GM18499 (cell line): Measurements from ENCODE around the gene SCGB1D2.
"Not testable (repeated sequence)": the region's sequence is repeated elsewhere in the genome, so short reads cannot be mapped to it uniquely, and the experiment has no call there.

Source experiments
- ATAC-seq: cut with Tn5 transposase; IDR thresholded peaks from one replicate; pipeline ENCODE4 v1.9.1; 2021; ENCODE audit warnings: moderate number of reproducible peaks; ENCODE audit not compliant: insufficient read depth, unreplicated experiment

Gene SCGB1D2, protein sequence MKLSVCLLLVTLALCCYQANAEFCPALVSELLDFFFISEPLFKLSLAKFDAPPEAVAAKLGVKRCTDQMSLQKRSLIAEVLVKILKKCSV

DNA sequence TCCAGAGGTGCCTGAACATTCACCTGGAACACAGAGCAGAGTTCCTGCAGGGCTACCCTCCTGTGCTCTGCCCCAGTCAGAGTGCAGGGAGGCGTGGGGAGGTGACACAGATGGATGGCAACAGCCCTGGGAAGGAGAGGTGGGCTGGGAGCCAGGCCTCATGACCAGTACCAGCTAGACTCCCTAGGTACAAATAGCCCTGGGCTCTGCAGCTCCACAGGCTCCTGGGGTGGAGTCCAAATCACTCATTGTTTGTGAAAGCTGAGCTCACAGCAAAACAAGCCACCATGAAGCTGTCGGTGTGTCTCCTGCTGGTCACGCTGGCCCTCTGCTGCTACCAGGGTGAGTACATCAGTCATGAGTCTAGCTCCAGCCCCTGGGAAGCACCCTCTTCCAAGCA lies at the start of gene SCGB1D2:
TSS of gene SCGB1D2 (plus strand) at position 219 of the 400 bp plus-strand sequence. CDS start at position 288, 69 bp downstream.
- no peak for ATAC-seq

DNA sequence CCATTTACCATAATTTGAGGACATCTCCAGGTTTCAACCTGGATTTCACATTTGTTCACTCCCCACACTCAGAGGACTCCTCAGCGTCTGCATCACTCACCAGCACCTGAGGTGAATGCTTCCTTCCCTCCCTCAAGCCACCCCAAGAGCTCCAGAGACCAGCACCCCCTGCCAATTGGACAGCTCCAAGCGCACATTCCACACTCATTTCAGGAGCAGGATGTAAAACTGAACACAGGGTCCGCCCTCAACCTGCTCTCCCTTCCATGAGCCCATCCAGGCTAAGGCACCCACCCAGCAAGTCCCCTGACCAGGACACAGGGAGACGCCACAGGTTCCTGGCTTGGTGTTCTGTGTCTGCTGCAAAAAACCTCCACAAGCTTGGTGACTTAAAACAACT lies 48.1 kb upstream of the SCGB1D2 start:
- no peak for ATAC-seq

DNA sequence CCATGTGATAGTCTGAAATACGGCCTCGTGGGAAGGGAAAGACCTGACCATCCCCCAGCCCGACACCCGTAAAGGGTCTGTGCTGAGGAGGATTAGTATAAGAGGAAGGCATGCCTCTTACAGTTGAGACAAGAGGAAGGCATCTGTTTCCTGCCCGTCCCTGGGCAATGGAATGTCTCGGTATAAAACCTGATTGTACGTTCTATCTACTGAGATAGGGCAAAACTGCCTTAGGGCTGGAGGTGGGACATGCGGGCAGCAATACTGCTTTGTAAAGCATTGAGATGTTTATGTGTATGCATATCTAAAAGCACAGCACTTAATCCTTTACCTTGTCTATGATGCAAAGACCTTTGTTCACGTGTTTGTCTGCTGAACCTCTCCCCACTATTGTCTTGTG lies 47.0 kb upstream of the SCGB1D2 start:
- not testable (repeated sequence) for ATAC-seq

DNA sequence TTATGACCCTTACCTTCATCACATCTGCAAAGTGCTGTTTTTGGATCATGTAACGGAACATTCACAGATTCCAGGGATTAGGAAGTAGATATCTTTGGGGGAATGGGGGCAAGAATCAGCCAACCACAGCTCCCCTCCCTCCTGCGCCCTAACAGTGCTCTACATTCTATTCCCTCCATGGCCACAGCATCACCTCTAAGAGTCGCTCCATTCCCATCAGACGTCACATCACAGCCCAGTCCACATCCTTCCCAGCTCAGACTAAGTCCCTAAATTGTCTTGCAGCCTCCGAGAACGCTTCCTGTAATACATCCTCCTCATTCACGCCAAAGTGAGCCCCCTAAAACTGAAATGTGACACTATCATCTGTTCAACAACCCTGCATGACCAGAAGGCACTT lies 46.1 kb upstream of the SCGB1D2 start:
- no peak for ATAC-seq

DNA sequence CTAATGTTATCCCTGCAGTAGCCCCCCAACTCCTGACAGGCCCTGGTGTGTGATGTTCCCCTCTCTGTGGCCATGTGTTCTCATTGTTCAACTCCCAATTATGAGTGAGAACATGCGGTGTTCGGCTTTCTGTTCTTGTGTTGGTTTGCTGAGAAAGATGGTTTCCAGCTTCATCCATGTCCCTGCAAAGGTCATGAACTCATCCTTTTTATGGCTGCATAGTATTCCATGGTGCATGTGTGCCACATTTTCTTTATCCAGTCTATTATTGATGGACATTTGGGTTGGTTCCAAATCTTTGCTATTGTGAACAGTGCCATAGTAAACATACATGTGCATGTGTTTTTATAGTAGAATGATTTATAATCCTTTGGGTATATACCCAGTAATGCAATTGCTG lies 44.6 kb upstream of the SCGB1D2 start:
- ATAC-seq, result not testable (repeated sequence)

DNA sequence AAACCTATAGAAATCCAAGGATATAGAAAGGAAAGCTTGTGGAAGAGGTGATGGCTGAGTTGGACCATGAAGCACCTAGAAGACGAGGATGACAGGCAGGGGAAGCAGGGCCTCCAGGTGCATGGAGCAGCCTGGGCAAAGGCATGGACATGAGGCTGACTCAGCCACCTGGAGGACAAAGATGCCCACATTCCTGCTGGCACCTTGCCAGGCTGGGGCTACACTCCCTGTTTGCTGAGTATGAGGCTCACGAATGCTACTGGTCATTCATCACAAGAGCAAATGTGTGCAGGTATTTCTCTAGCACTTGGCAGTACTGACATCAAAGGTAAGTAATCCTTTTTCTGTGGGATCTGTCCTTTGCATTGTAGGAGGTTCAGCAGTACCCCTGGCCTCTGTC lies 40.7 kb upstream of the SCGB1D2 start:
- ATAC-seq, result no peak

DNA sequence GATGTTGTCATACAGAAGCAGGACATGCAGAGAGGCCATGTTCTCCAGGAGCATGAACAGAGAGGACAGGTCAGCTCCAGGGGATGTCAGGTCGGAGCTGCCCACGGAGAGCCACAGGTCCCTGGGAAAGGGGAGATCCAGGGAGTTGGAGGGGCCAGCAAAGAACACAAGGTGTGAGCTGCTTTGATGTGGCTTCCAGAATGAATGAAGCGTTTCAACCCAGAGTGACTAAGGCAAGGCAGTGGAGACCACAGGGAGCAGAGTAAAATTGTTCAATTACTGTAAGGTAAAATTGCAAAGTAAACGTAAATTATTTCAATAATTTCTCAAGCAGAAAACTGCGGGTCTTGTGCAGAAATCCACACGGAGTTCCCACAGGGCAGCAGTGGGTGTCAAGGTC lies 39.1 kb upstream of the SCGB1D2 start:
- no peak for ATAC-seq

DNA sequence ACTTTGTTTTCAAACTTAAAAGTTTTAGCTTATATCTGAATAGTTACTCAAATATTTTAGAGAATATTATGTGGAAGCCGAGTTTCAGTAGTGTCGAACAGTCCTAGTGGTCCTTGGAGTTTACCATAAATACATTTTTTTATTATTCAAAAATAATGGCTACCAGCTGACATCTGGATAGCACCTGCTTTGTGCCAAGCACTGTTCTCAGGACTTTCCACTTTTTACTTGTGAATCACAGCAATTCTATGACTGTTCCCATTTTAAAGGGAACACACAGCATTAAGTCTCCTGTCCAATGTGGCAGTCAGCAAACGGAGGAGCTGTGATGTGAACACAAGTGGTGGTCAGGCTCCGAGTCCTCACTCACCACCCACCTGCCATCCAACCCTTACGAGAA lies 37.6 kb upstream of the SCGB1D2 start:
- ATAC-seq, result no peak

DNA sequence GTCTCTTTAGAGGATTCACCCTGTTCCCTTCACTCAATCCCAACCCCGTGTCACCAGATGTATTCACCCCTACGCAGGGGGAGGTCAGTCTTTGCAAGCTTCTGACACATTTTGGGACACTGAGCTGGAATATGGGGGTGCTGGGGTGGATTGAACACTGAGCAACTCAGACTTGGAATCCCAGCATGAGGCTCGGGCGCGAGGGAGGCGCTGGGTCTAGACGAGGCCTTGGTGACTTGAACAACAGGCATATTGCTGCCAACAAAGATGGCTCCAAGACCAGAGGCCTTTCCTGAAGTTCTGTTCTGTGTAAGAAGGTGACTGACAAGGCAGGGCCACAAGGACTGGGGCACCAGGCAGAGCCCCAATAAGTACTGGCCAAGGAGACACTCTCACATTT lies 36.6 kb upstream of the SCGB1D2 start:
- no peak for ATAC-seq

DNA sequence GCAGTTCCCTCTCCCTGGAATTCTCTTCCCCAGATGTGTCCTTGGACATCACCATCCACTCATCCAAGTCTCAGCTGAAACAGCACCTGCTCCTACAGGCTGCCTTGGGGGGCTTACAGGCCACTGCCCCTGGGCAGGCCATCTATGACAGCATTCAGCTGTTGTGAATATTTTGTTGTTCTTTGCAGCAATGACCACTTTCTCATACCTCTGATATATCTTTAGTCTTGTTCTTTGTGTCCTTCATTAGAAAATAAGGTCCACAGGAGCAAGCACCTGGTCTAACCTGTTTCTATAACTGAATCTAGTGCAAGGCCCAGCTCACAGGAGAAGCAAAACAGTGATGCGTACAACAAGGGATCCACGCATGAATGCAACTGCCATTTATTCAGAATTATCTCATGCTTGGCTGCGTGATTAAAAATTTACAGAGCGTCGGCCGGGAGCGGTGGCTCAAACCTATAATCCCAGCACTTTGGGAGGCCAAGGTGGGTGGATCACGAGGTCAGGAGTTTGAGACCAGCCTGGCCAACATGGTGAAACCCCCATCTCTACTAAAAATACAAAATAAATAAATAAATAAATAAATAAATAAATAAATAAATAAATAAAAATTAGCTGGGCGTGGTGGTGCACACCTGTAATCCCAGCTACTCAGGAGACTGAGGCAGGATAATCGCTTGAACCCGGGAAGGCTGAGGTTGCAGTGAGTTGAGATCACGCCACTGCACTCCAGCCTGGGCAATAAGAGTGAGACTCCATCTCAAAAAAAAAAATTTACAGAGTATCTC lies 35.6 kb upstream of the SCGB1D2 start:
- not testable (repeated sequence) for ATAC-seq

DNA sequence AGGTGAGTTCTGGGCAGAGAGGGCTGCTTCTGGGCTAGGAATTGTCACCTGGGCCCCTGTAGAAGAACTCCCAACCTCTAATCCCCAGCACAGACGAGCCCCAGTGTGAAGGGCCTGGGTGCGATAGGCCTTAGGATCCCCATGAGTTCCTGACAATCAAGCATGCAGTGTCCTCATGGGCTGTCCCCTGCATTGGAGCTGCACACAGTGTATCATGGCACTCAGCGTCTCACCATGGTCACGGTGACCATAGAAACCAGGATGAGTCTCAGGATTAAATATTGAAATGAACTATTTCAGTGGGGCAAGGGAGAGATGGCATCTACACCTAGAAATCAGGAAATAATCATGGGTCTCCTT lies 33.3 kb upstream of the SCGB1D2 start:
- no peak for ATAC-seq

DNA sequence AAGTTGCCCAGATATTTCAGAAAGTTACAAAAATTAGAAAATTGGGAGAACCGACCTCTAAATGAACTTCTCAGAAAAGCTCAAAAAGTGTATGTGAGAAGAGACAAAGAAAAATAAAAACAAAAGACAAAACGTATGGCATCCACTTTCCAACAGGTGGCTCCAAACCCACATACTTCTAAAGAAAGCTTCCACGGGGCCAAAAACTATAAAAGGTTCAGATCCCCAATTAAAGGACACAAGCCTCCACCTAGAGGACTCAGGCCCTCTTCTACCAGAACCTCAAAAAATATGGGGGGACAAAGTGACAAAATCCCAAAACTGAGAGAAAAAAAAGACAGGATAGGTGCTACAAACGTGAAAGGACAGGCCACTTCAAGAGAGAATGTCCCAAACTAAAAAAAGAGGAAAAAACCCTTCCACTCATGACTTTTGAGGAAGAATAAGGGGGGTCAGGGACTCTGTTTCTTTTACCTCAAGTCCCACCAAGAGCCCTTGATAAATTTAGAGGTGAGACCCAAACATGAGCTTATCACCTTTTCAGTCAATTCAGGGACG lies 24.8 kb upstream of the SCGB1D2 start:
- ATAC-seq, result no peak

DNA sequence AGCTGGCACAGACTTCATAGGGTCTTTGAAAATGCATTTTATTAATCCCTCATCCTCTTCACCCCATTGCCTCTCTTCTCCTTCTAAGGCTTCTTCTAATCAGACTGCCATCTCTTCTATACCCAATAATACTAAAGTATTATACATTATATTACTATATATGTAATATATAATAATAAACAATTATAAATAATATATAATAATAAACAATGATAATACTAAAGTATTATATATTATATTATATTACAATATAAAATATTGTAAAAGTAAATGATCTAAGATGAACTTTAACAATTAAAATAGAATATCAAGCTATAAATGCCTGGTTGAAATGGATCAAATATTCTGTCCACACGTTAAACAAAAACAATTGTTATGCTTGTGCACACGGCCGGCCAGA lies 20.5 kb upstream of the SCGB1D2 start:
- no peak for ATAC-seq

DNA sequence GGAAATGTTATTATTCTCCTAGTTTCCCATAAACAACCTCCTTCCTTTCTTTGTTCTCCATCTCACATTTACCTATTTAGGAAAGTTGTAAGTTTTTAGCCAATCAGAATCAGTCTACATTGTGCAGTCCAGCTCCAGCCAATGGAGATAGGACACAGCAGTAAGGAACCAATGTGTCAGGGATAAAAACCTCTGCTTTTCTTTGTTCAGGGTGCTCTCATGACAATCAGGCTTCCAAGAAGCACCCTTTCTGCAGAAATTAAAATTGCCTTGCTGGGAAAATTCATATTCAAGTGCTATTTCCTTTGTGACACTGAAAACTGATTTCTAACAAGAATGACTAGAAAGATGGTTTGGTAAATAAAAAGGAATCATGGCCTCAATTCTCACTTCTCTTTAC lies 18.9 kb upstream of the SCGB1D2 start:
- no peak for ATAC-seq

DNA sequence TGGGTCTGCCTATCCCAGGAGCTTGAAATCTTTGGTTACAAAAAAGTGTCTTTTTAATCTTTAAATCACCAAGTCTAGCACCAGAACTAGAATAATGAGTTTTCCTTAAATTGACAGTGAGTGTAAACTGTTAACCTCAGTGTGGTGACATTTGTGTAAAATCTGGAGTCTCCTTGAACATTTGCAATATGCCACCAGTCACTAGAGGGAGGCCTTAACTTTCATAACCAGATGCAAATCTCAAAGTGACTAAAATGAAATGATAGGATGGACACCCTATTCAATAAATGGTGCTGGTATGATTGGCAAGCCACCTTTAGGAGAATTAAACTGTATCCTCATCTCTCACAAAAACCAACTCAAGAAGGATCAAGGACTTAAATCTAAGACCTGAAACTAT lies 8.3 kb upstream of the SCGB1D2 start:
- no peak for ATAC-seq

DNA sequence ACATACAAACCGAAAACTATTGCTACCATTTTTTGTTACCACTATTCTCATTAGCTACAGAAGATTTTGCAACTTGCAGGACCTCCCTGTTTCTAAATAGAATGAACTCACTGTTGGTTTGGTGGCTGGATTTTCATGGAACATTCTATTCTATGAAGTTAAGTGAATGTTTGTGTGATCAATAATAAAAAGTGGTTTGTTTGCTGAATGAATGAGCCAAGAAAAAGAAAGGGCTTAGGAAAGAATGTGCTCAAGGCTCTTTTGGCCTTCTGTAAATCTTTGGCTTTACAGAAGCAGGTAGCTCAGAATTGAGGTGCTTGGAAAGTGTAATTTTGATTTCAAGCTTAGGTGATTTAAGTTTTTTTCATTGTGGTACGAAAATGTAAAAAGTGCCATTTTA lies 5.9 kb upstream of the SCGB1D2 start:
- no peak for ATAC-seq

DNA sequence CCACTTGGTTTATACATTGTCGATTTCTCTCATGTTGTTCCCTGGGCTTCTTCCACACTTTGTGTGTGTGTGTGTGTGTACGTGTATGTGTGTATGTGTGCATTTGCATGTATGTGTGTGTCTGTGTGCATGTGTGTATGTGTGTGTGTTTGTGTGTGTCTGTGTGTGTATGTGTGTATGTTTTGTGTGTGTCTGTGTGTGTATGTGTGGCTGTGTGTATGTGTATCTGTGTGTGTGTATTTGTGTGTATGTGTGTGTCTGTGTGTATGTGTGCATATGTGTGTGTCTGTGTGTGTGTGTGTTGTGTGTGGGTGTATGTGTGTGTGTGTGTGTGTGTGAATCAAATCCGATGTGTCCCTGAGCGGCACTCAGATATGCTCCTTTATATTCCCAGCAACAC lies 4.5 kb upstream of the SCGB1D2 start:
- no peak for ATAC-seq

DNA sequence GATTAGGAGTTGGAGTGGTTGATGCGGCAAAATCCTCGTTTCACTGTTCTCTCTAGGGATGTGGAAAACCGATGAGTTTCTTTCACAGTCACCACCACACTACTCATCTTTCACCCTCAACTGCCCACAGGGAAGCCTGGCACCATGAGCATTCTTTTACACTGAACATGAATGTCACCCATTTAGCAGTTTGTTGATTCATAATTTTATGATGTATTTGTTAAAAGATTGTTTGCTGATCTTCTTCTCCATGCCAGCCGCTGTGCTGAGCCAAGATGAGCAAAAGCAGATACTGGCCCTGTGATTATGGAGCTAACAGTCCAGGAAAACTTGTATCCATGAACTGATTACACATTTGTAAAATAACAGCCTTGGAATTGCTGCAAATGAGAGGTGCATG lies 3.9 kb upstream of the SCGB1D2 start:
- ATAC-seq, result no peak

DNA sequence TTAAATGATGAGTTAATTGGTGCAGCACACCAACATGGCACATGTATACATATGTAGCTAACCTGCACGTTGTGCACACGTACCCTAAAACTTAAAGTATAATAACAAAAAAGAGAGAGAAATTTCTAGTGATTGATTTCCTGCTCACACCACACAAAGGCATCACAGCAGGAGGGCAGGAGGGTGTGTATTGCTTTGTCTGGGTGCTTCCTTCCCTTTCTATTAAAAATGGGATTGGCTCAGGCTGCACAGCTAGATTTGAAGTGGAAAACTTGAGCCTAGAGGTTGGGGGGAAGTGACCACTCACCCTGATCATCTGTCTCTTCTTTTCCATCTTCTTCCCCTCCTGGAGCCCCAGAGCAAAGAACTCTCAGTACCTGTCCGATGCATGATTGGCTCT lies 944 bp upstream of the SCGB1D2 start:
- ATAC-seq, result no peak

DNA sequence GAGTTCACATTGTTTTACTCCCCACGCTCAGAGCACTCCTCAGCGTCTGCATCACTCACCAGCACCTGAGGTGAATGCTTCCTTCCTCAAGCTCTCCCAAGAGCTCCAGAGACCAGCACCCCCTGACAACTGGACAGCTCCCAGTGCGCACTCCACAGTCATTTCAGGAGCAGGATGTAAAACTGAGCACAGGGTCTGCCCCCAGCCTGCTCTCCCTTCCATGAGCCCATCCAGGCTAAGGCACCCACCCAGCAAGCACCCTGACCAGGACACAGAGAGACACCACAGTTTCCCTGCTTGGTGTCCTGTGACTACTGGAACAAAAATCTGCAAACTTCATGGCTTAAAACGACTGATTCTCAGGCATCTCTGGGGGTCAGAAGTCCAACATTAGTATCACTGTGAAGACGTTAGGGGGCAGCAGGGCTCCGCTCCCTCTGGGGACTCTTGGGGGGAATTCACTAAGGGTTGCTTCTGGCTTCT lies 3.3 kb downstream of the SCGB1D2 start:
- ATAC-seq, result no peak

DNA sequence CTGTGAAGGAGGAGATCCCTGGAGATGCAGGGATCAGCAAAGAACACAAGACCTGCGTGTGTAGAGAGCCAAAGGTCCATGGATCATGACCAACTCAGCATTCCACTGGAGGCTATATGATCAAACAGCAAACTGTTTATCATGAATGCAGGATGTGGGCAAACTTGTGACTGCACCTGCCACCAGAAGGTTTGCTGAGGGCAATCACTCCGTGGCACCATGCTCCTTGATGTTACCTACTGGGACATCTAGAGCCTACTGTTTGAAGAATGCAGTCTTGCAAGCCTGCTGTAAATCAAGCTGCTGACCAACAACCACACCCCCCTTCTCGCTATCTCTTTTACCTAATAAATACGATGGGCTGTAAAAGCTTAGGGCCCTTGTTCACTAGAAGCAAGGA lies 9.7 kb downstream of the SCGB1D2 start:
- ATAC-seq, result no peak

DNA sequence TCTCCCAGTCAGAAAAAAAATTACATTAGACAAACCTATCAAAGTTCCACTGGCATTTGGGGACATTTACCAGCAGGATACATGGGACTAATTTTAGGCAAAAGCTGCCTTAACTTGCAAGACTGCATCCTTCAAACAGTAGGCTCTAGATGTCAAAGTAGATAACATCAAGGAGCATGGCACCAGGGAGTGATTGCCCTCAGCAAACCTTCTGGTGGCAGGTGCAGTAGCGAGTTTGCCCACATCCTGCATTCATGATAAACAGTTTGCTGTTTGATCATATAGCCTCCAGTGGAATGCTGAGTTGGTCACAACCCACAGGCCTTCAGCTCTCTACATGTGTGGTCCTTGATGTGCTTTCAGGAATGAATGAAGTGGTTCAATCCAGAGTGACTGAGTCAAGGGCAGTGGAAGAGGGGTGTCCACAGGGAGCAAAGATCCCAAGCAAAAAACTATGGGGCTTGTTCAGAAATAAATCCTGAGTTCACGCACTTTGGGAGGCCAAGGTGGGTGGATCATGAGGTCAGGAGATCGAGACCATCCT lies 12.0 kb downstream of the SCGB1D2 start:
- no peak for ATAC-seq
